H1 (cell line): Measurements from ENCODE around the gene NAXE. TPM values are rescaled to one million over a fixed set of nuclear protein-coding genes. Genes with fewer than 3 reads are reported as not detected.

Source experiments
- BACH1 ChIP-seq: IDR thresholded peaks from 2 replicates; pipeline ENCODE4 v1.6.1; 2012; ENCODE audit warnings: low read length, improper control_type of control experiment
- CHD1 ChIP-seq: IDR thresholded peaks from 2 replicates; pipeline ENCODE4 v1.6.1; 2012; ENCODE audit warnings: low read depth, low read length, improper control_type of control experiment
- CHD7 ChIP-seq: fragments of 300-600 bp; sonication (generic); IDR thresholded peaks from 2 replicates; pipeline ENCODE4 v1.7.1; 2012; ENCODE audit warnings: low read length, moderate library complexity, mild to moderate bottlenecking, inconsistent platforms; ENCODE audit not compliant: insufficient replicate concordance
- JUN ChIP-seq: IDR thresholded peaks from 2 replicates; pipeline ENCODE4 v1.6.1; 2011; ENCODE audit warnings: low read depth, mild to moderate bottlenecking, improper control_type of control experiment, low read length
- RFX5 ChIP-seq: IDR thresholded peaks from 2 replicates; pipeline ENCODE4 v1.6.1; 2011; ENCODE audit warnings: low read depth, low read length, improper control_type of control experiment, borderline replicate concordance
- SIX5 ChIP-seq: IDR thresholded peaks from 2 replicates; pipeline ENCODE4 v1.6.1; 2011; ENCODE audit warnings: mild to moderate bottlenecking, low read depth, low read length
- SP1 ChIP-seq: IDR thresholded peaks from 2 replicates; pipeline ENCODE4 v1.6.1; 2011; ENCODE audit warnings: low read depth, low read length
- SP2 ChIP-seq: IDR thresholded peaks from 2 replicates; pipeline ENCODE4 v1.6.1; 2012; ENCODE audit warnings: mild to moderate bottlenecking, low read length, inconsistent platforms
- SUZ12 ChIP-seq: fragments of 200-600 bp; sonication (generic); IDR thresholded peaks from 2 replicates; pipeline ENCODE4 v1.6.1; 2012; ENCODE audit warnings: mild to moderate bottlenecking, inconsistent platforms, low read length, moderate library complexity, mixed read lengths
- TAF1 ChIP-seq: IDR thresholded peaks from 2 replicates; pipeline ENCODE4 v1.6.1; 2011; ENCODE audit warnings: mild to moderate bottlenecking, low read depth, low read length
- TEAD4 ChIP-seq: IDR thresholded peaks from 2 replicates; pipeline ENCODE4 v1.6.1; 2012; ENCODE audit warnings: low read depth, low read length, inconsistent platforms, mixed read lengths
- polyA plus RNA-seq, 7 experiments: library from polyadenylated mRNA; depleted of rRNA in 3 of 7; stranded (reverse) in 5 of 7; unstranded in 2 of 7; fragments of >200 nt in 5 of 7; fragments of 200-250 nt in 2 of 7; gene quantifications; 1 replicate in 5 of 7; 2 replicates in 1 of 7; 4 replicates in 1 of 7; pipeline versions ENCODE4 v1.2.1 to v1.2.3, GENCODE V29; 2011 to 2013; ENCODE audit warnings: missing spikeins in 2 of 7, mixed read lengths in 2 of 7
- total RNA-seq: library from RNA; stranded (reverse); fragmentation: NEBNext Ultra II Directional; extraction: Animal tissue kit (Norgen Biotek cat#: 25700); gene quantifications from 2 replicates; pipeline ENCODE4 v1.2.1, GENCODE V29; 2021

NAXE gene
- total and polyA plus RNA-seq, 2 of the 8 experiments (the other 6 are each of a cell fraction or from before 2014, with no cell fraction given) = 73.1 to 74.3 TPM

GRCh38 chr1:156560585-156561163 is 30.9 kb upstream of the NAXE start (continued):
- TF ChIP-seq CHD7 (no peak), CHD1 (no peak), SUZ12 (no peak), BACH1 (no peak), RFX5 (no peak), TAF1 (no peak), SP1 (no peak), SP2 (no peak), SIX5 (no peak), JUN (no peak), TEAD4 (no peak)
